ENCODE results near the gene TLR4.

- TF ChIP-seq POLR2A (IDR thresholded peaks at IDR 0.05) (no peak), CTCF (IDR thresholded peaks at IDR 0.05) (no peak)
Observed at GRCh38 chr9:117771136-117771535, 66.9 kb downstream of the TLR4 start.
